Lower leg skin (tissue), 3 donors: ENCODE measurements around the gene ARMH2.

Experiments used
- POLR2A ChIP-seq, 2 donors: fragments of 450-650 bp; IDR thresholded peaks; one replicate each; pipeline ENCODE4 v1.6.1; 2016 to 2017; ENCODE audit warnings: antibody characterized with exemption in 2 of 2, mild to moderate bottlenecking in 1 of 2, moderate library complexity in 1 of 2
- TF ChIP-seq, protein P1 (sequence below), 3 donors: fragments of 450-650 bp; IDR thresholded peaks; one replicate each; pipeline ENCODE4 v1.5.1; 2016; ENCODE audit warnings: antibody characterized with exemption in 3 of 3, mild to moderate bottlenecking in 3 of 3, moderate library complexity in 2 of 3

DNA sequence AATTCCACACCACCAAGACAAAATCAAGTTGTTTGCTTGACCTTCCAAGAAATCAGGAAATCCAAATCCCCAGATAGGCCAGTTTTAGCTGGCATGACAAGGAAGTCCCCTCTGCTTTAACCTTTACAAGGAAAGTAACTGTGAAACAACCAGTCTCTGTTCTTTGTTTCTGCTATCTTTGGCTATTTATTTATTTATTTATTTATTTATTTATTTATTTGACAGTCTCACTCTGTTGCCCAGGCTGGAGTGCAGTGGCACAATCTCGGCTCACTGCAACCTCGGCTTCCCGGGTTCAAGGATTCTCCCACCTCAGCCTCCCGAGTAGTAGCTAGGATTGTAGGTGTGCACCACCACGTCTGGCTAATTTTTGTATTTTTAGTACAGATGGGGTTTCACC, 38.5 kb downstream of the ARMH2 start:
- TF ChIP-seq, protein P1, sequence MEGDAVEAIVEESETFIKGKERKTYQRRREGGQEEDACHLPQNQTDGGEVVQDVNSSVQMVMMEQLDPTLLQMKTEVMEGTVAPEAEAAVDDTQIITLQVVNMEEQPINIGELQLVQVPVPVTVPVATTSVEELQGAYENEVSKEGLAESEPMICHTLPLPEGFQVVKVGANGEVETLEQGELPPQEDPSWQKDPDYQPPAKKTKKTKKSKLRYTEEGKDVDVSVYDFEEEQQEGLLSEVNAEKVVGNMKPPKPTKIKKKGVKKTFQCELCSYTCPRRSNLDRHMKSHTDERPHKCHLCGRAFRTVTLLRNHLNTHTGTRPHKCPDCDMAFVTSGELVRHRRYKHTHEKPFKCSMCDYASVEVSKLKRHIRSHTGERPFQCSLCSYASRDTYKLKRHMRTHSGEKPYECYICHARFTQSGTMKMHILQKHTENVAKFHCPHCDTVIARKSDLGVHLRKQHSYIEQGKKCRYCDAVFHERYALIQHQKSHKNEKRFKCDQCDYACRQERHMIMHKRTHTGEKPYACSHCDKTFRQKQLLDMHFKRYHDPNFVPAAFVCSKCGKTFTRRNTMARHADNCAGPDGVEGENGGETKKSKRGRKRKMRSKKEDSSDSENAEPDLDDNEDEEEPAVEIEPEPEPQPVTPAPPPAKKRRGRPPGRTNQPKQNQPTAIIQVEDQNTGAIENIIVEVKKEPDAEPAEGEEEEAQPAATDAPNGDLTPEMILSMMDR (IDR thresholded peaks at IDR 0.05) = no peak
- no peak for TF ChIP-seq POLR2A (IDR thresholded peaks at IDR 0.05)
